ENCODE data around the gene TFCP2. TPM values are rescaled to one million over a fixed set of nuclear protein-coding genes. Genes with fewer than 3 reads are reported as not detected.

The TFCP2 gene
- total RNA-seq, 1 donor from 2014 or later: 20.6 TPM

DNA sequence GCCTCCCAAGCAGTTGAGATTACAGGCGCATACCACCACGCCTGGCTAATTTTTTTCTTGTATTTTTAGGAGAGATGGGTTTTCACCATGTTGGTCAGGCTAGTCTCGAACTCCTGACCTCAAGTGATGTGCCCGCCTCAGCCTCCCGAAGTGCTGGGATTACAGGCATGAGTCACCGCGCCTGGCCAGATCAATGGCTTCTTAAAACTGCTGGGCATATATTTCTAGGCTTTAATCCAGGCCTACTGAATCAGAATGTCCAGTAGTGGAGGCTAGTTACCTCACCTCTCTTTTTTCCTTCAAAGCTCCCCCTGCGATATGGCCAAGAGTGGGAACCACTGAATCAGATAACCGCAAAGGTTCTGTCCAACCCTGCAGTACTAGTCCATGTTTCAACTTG, 27.9 kb upstream of the TFCP2 start:
- no peaks in the 10 kb centered on the region for H3K27me3 Mint-ChIP-seq (ENCODE audit: unreplicated experiment)
- H3K9me3 Mint-ChIP-seq (ENCODE audit: unreplicated experiment): no peaks in the 10 kb centered on the region
- no peak overlapping the region for H3K27ac Mint-ChIP-seq (ENCODE audit: unreplicated experiment)
- H3K4me3 Mint-ChIP-seq (ENCODE audit: unreplicated experiment): no peak overlapping the region
- DNase-seq (ENCODE audit: extremely low spot score, unreplicated experiment): no peak
- TF ChIP-seq, protein P1, sequence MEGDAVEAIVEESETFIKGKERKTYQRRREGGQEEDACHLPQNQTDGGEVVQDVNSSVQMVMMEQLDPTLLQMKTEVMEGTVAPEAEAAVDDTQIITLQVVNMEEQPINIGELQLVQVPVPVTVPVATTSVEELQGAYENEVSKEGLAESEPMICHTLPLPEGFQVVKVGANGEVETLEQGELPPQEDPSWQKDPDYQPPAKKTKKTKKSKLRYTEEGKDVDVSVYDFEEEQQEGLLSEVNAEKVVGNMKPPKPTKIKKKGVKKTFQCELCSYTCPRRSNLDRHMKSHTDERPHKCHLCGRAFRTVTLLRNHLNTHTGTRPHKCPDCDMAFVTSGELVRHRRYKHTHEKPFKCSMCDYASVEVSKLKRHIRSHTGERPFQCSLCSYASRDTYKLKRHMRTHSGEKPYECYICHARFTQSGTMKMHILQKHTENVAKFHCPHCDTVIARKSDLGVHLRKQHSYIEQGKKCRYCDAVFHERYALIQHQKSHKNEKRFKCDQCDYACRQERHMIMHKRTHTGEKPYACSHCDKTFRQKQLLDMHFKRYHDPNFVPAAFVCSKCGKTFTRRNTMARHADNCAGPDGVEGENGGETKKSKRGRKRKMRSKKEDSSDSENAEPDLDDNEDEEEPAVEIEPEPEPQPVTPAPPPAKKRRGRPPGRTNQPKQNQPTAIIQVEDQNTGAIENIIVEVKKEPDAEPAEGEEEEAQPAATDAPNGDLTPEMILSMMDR (IDR thresholded peaks at IDR 0.05): no peak
- H3K36me3 Mint-ChIP-seq (ENCODE audit: unreplicated experiment): peaks cover 2% of the 10 kb centered on the region
- no peaks in the 10 kb centered on the region for H3K4me1 Mint-ChIP-seq (ENCODE audit: unreplicated experiment)

DNA sequence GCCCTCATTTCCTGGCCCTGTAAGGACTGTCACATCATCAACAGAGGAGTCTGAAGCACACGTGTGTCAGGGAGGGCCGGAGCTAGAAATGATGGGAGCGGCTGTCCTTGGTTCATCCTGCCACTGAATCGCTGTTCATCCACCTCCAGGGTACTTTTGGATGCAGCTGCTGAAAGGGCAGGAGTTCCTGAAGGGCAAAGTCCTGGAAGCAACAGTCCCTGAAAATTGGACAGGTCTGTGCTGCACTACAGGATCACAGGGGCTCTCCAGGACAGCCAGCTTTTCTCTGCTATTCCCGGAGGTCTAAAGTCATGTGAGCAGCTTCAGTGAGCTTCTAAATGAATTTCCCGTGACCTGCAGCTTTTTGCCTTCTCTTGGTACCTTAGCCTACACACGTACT, 27.2 kb upstream of the TFCP2 start:
- TF ChIP-seq, protein P1 (IDR thresholded peaks at IDR 0.05): no peak
- Mint-ChIP-seq H3K9me3 (ENCODE audit: unreplicated experiment) (no peaks in the 10 kb centered on the region), H3K27me3 (ENCODE audit: unreplicated experiment) (no peaks in the 10 kb centered on the region), H3K36me3 (ENCODE audit: unreplicated experiment) (peaks cover 2% of the 10 kb centered on the region), H3K4me1 (ENCODE audit: unreplicated experiment) (no peaks in the 10 kb centered on the region), H3K4me3 (ENCODE audit: unreplicated experiment) (no peak overlapping the region), H3K27ac (ENCODE audit: unreplicated experiment) (no peak overlapping the region)
- DNase-seq (ENCODE audit: extremely low spot score, unreplicated experiment): no peak

DNA sequence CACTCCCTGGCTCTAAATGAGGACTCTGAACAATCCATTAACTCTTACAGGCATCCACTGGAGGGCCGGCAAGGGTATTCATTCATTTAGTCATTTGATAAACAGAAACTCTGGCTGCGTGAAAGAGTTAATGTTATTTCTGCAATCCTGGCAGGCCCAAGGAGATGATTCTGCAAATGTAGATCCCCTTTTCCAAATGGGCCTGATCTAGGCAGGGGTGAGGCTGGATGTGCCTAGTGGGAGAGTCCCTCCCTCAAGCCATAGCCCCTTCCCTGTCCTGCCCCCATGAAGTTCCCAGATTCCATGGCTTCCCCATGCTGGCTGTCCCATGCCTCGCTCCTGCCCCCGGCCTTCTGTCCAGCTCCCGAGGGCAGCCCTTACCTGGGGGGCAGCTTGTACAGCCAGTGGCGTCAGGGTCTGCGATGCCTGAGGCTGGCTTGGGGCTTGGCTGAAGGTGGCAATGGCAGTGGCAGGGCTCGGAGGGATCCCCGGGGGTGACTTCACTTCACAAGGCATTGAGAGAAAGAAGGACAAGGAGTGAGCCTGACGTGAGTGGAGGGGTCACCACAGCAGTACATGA, 26.5 kb upstream of the TFCP2 start:
- no peak overlapping the region for H3K4me3 Mint-ChIP-seq (ENCODE audit: unreplicated experiment)
- H3K27me3 Mint-ChIP-seq (ENCODE audit: unreplicated experiment): no peaks in the 10 kb centered on the region
- TF ChIP-seq, protein P1 (IDR thresholded peaks at IDR 0.05): no peak
- no peaks in the 10 kb centered on the region for H3K9me3 Mint-ChIP-seq (ENCODE audit: unreplicated experiment)
- H3K36me3 Mint-ChIP-seq (ENCODE audit: unreplicated experiment): peaks cover 2% of the 10 kb centered on the region
- no peak overlapping the region for H3K27ac Mint-ChIP-seq (ENCODE audit: unreplicated experiment)
- no peaks in the 10 kb centered on the region for H3K4me1 Mint-ChIP-seq (ENCODE audit: unreplicated experiment)
- no peak for DNase-seq (ENCODE audit: extremely low spot score, unreplicated experiment)

DNA sequence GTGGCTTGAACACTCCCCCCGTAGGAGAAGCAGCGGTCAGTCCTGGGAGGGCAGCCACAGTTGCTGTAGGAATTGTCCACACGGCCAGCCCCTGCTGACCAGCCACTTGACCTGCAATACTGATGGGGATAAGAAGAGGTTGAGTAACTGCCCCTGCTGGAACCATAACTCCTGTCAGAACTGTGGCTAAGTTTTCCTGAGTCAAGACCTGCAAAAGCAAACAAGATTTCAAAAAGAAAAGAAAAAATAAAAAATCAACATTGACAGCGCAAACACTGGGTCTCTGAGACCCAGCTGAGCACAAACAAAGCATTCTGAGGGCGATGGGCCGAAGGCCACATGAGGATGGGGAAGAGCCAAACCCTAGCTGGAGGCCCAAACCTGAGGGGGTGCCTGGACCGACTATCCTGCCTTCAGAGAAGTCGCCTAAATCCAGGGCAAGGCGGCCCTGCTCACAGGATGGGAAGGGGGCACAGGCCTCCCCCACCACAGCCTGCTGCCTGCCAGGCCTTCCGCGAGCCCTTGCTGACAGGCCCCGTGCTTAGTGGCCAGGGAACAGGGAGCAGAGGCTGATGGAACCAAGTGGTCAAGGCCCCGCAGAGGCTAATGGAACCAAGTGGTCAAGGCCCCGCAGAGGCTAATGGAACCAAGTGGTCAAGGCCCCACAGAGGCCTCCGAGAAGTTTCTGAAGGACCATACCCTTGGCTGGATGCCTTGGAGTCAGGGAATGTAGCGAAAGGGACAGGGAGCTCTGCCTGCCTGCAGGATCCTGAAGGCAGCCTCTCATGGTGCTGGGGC, 25.8 kb upstream of the TFCP2 start:
- Mint-ChIP-seq H3K36me3 (ENCODE audit: unreplicated experiment) (peaks cover 2% of the 10 kb centered on the region), H3K27me3 (ENCODE audit: unreplicated experiment) (no peaks in the 10 kb centered on the region), H3K4me1 (ENCODE audit: unreplicated experiment) (no peaks in the 10 kb centered on the region), H3K27ac (ENCODE audit: unreplicated experiment) (no peak overlapping the region), H3K9me3 (ENCODE audit: unreplicated experiment) (no peaks in the 10 kb centered on the region), H3K4me3 (ENCODE audit: unreplicated experiment) (no peak overlapping the region)
- DNase-seq (ENCODE audit: extremely low spot score, unreplicated experiment): no peak
- TF ChIP-seq, protein P1 (IDR thresholded peaks at IDR 0.05): no peak

DNA sequence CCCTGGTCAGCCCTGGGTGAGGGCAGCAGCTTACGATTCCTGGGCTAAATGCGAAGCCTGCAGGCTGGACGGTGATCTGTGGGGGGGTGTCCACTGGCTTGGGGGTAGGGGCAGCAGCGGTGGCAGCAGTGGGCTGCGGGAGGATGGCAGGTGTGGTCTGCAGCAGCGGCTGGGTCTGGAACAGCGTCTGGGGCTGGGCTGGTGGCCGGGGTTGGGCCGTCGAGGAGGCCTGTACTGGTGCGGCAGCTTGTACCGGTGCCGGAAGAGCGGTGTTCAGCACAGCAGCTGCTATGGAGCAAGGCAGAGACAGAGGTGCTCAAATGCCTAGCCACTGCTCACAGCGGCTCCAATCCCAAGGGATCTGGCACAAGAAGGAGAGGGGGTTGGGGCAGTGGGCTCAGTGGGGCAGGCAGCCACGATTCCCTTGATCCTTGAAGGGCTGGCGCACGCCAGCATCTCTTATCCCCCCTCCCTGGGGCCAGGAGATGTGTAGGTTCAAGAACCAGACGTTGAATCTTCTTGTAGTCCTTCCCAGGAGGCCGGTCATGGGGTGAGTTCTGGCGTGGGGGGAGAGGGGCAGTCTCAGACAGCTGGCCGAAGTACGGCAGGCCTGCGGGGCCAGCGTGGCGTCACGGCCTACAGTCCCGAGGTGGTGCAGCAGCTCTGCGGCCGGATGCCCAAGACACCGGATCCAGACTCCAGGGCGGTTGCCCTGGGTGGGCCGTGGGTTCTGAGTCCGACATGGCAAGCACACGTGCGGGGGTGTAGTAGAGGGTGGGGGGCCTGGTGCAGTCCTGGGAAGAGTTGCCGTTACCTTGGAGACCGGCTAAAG, 25.0 kb upstream of the TFCP2 start:
- H3K27me3 Mint-ChIP-seq (ENCODE audit: unreplicated experiment): no peaks in the 10 kb centered on the region
- DNase-seq (ENCODE audit: extremely low spot score, unreplicated experiment): no peak
- H3K36me3 Mint-ChIP-seq (ENCODE audit: unreplicated experiment): no peaks in the 10 kb centered on the region
- H3K9me3 Mint-ChIP-seq (ENCODE audit: unreplicated experiment): no peaks in the 10 kb centered on the region
- H3K4me1 Mint-ChIP-seq (ENCODE audit: unreplicated experiment): no peaks in the 10 kb centered on the region
- H3K27ac Mint-ChIP-seq (ENCODE audit: unreplicated experiment): no peak overlapping the region
- TF ChIP-seq, protein P1 (IDR thresholded peaks at IDR 0.05): no peak
- no peak overlapping the region for H3K4me3 Mint-ChIP-seq (ENCODE audit: unreplicated experiment)

Measured in osteocyte (in vitro differentiated cells).